Mucosa of stomach (tissue), 1 donor: ENCODE results near the gene TRAF3IP1.

Experiments used
- H3K27me3 ChIP-seq: one replicate; pipeline ENCODE4 v1.7.0; 2013; ENCODE audit warnings: mild to moderate bottlenecking, low read length; ENCODE audit not compliant: control insufficient read depth, insufficient read depth
- H3K36me3 ChIP-seq: one replicate; pipeline ENCODE4 v1.7.0; 2013; ENCODE audit warnings: low read length; ENCODE audit not compliant: control insufficient read depth, insufficient read depth
- H3K4me1 ChIP-seq: one replicate; pipeline ENCODE4 v1.7.0; 2013; ENCODE audit warnings: mild to moderate bottlenecking, low read length; ENCODE audit not compliant: control insufficient read depth, insufficient read depth
- H3K4me3 ChIP-seq: one replicate; pipeline ENCODE4 v1.7.0; 2013; ENCODE audit warnings: low read length
- H3K9ac ChIP-seq: one replicate; pipeline ENCODE4 v1.7.0; 2013; ENCODE audit warnings: mild to moderate bottlenecking, low read length, moderate library complexity
- H3K9me3 ChIP-seq: one replicate; pipeline ENCODE4 v1.7.0; 2013; ENCODE audit warnings: mild to moderate bottlenecking, low read length, moderate library complexity; ENCODE audit not compliant: control insufficient read depth
- donor health status: Pancreatic carcinoma.

TRAF3IP1 gene

DNA sequence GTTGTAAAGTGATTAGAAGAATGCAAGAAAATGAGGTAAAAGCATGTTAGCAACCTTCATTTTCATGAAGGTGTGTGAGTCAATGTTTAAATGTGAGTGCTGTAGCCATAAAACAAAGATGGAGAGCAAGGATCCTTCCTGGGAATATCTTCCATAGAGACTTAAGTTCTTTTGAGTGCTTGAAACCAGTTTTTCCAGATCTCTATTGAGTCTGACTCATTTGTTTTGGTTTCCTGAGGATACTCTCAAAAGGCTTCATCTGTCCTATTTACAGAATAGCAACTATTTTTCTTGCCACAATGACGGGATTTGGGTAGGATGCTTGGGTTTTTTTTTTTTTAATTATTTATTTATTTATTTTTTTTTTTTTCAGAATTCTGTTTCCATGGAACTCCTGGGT is 60.5 kb downstream of the TRAF3IP1 start:
- no peaks in the 10 kb centered on the region for H3K9me3 ChIP-seq
- peaks cover 10% of the 10 kb centered on the region for H3K4me1 ChIP-seq
- H3K9ac ChIP-seq, result no peak overlapping the region
- H3K27me3 ChIP-seq, result no peaks in the 10 kb centered on the region
- no peak overlapping the region for H3K4me3 ChIP-seq
- no peaks in the 10 kb centered on the region for H3K36me3 ChIP-seq

DNA sequence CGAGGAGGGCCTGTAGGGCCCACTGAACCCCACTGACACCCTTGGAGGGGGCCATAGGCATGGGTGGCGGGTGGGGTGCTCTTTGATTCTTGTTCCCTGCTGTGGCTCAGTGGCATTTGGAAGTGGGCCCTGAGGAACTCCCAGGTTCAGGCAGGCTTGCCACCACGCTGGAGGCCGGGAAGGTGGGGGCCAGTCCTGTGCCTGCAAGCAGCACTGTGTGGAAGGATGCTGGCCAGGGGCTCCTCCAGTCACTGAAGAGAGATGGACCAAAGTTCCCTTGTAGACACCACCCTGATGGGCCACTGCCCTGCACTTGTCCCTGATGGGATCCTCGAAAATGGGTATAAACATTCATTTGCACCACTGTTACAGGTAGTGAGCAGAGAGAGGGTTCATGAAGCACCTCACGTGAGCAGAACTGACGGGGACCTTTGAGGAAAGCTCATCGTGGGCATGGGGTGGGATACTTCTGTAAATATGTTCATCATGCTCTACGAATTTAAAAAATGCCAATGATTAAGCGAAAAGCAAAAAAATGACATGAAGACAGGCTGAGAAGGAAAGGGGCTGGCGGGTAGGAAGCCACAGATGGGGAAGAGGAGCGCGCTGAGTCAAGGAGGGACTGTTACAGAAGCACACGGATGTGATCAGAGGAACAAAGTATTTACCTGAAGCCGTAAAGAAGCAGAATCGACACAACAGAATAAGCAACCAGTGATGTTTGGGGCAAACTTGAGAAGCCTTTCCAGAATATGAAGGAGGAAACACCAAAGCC is 61.2 kb downstream of the TRAF3IP1 start:
- H3K36me3 ChIP-seq, result no peaks in the 10 kb centered on the region
- H3K4me3 ChIP-seq, result no peak overlapping the region
- H3K9ac ChIP-seq, result no peak overlapping the region
- peaks cover 10% of the 10 kb centered on the region for H3K4me1 ChIP-seq
- no peaks in the 10 kb centered on the region for H3K9me3 ChIP-seq
- no peaks in the 10 kb centered on the region for H3K27me3 ChIP-seq

DNA sequence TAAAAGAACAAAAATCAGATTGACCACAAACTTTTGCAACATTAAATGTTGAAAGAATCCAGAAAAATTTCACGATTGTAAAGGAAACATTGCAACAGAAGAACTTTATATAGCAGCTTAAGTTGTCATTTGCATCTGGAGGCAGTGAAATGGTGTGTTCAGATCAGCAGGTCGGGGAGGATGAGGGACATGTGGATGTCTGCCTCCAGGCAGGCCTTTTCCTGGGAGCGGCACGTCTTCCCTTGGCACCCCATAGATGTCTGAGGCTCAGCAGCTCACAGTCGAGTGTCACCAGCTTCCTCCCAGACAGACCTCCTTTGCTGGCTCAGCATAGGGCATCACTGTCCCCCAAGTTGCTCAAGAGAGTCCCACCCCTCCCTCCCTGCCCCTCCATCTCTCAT is 62.1 kb downstream of the TRAF3IP1 start:
- Histone ChIP-seq H3K27me3 (no peaks in the 10 kb centered on the region), H3K36me3 (no peaks in the 10 kb centered on the region), H3K4me1 (peaks cover 10% of the 10 kb centered on the region), H3K4me3 (no peak overlapping the region), H3K9ac (no peak overlapping the region), H3K9me3 (no peaks in the 10 kb centered on the region)

DNA sequence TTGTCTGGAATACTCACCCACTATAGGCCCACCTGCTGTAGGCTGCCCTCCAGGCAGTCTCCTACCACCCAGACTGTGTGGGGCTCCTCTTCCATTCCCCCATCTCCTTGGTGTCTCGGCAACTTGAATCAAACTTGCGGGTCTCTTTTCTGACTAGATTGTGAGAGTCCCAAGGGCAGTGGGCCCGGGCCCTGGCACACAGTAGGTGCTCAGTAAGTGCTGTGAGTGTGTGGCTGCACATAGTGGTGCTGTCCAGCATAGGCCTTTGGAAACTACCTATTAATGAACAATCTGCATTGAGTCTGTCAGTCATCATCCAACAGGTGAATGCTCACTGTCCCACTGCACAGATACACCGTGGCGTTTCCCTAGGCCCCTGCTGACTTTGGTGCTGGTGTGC is 62.8 kb downstream of the TRAF3IP1 start:
- no peaks in the 10 kb centered on the region for H3K27me3 ChIP-seq
- no peak overlapping the region for H3K4me3 ChIP-seq
- no peak overlapping the region for H3K9ac ChIP-seq
- H3K9me3 ChIP-seq, result no peaks in the 10 kb centered on the region
- H3K36me3 ChIP-seq, result no peaks in the 10 kb centered on the region
- H3K4me1 ChIP-seq, result peaks cover 10% of the 10 kb centered on the region

DNA sequence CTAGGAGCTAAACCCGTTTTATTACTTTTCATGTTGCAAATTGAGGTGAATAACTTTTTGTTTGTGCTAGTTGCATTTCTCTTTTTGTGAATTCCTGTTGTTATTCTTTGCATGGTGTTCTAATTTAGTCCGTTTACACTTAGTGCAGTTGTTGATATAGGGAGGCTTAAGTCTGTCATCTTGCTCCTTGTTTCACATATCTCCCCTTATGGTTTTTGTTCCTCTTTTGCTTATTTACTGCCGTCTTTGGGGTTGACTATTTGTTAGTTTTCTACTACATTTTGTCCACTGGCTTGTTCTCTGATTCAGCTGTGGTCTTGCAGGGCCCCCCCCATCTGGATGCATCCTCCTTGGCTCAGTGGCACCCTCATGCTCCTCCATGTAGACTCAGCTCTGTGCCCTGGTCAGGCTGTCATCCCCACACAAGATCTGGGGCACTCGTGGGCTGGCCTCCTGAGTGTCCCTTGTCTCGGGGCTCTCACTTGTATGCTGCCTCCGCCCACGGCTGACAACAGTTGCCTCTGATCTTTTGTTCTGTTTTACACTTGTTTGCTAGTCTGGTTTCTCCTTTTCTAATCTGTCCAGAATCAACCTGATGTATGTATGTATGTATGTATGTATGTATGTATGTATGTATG is 63.5 kb downstream of the TRAF3IP1 start:
- Histone ChIP-seq H3K4me1 (peaks cover 10% of the 10 kb centered on the region), H3K4me3 (no peak overlapping the region), H3K27me3 (no peaks in the 10 kb centered on the region), H3K9me3 (no peaks in the 10 kb centered on the region), H3K36me3 (no peaks in the 10 kb centered on the region), H3K9ac (no peak overlapping the region)

DNA sequence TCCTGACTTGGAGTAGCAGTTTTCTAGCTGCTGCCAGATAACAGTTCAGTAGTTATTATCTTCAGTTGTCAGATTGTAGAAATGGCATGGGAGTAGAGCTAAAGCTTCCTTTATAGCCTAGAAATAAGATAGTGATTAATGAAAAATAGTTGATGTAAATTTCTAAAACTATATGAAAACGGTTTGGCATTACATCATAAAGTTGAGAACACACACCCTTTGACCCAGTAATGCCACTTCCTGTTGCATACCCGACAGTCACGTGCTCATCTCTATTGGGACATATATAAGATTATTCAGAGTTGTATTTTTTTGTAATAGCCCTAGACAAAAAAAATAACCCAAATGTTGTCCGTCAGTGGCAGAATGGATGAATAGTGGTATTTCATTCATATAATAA is 67.0 kb downstream of the TRAF3IP1 start:
- Histone ChIP-seq H3K9ac (no peak overlapping the region), H3K4me1 (peaks cover 8% of the 10 kb centered on the region), H3K4me3 (no peak overlapping the region), H3K36me3 (no peaks in the 10 kb centered on the region), H3K9me3 (no peaks in the 10 kb centered on the region), H3K27me3 (no peaks in the 10 kb centered on the region)

DNA sequence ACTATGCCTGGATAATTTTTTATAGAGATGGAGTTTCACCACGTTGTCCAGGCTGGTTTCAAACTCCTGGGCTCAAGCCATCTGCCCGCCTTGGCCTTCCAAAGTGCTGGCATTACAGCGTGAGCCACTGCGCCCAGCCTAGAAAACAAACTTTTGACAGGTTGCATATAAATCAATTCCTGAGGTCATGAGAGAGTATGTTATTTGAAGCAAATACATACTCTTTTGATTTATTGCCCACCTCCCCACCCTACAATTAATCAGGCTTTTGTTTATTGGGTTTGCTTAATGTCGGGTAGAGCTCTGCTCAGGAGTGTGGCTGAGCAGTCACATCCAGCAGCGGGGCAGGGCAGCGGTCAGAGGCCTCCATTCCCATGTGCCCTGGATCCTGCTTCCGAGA is 68.5 kb downstream of the TRAF3IP1 start:
- H3K9ac ChIP-seq, result no peak overlapping the region
- no peaks in the 10 kb centered on the region for H3K36me3 ChIP-seq
- peaks cover 8% of the 10 kb centered on the region for H3K4me1 ChIP-seq
- H3K4me3 ChIP-seq, result no peak overlapping the region
- H3K9me3 ChIP-seq, result no peaks in the 10 kb centered on the region
- no peaks in the 10 kb centered on the region for H3K27me3 ChIP-seq

DNA sequence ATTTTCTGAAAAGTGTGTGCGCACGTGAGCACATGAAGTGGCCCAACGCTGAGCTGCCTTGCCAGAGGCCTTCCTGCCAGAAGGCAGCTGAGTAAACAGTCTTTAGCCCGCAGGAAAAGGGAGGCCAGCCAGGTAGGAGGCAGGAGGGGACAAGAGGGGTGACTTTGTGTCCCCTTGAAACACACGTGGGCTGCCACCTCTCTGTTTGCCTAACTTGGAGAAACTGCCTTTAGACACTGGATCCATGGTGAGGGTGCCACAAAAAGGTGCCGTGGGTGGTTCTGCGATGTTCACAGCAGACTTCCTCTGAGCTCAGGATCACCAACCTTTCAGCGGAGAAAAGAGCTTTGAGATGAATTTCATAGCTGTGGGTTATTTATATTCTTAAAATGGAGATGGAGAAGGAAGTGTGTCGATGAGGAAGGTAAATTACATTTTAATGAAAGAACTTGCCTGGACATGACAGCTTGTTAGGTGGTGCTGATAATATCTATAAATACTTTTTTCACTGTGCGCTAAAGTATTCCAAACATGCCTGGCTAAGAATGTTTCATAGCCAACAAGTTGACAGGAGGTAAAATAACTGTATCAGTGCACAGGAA is 69.8 kb downstream of the TRAF3IP1 start:
- Histone ChIP-seq H3K9ac (no peak overlapping the region), H3K4me3 (no peak overlapping the region), H3K4me1 (peaks cover 8% of the 10 kb centered on the region), H3K27me3 (no peaks in the 10 kb centered on the region), H3K36me3 (no peaks in the 10 kb centered on the region), H3K9me3 (no peaks in the 10 kb centered on the region)

DNA sequence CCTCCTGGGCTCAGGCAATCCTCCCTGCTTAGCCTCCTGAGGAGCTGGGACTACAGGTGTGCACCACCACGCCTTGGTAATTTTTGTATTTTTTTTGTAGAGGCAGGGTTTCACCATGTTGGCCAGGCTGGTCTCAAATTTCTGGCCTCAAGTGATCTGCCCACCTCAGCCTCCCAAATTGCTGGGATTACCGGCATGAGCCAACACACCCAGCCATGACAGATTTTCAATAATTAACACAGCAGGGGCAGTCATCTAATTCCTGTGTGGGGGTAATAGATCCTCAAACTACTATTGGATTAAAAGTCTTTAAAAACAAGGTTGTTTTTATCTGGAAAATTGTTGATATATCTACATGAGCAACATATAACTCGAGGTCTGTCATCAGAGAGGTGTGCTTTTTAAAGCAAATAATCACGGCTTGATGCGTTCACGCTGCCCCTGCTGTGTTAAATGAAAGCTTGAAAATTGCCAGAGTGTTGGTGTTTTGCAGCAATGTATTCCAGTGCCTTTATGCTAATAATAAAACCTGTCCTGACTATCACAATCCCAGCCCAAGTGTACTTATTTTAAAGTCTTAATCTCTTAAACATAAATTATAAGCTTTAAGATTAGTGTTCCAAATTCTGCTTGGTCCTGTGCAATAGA is 70.8 kb downstream of the TRAF3IP1 start:
- H3K9me3 ChIP-seq, result no peaks in the 10 kb centered on the region
- peaks cover 8% of the 10 kb centered on the region for H3K4me1 ChIP-seq
- H3K27me3 ChIP-seq, result no peaks in the 10 kb centered on the region
- no peak overlapping the region for H3K4me3 ChIP-seq
- no peaks in the 10 kb centered on the region for H3K36me3 ChIP-seq
- no peak overlapping the region for H3K9ac ChIP-seq

DNA sequence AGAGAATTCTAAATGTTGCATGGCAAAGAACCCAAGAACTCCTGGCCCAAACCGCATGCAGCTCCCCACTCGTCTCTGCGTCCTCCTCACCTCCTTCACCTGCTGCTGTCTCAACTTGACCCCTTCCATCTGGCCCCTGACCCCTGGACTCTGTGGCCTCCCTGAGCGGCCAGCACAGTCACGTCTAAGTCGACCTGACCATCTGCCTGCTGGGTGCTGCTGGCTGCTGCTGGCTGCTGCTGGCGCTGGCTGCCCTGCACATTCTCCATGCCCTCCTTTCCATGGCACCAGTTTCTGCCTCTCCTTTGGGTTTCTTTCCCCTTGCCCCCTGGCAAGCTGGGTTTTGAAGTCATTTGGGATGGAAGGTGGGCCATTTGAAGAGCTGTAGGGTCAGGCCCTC is 76.3 kb downstream of the TRAF3IP1 start:
- no peak overlapping the region for H3K9ac ChIP-seq
- no peaks in the 10 kb centered on the region for H3K9me3 ChIP-seq
- no peaks in the 10 kb centered on the region for H3K4me1 ChIP-seq
- no peaks in the 10 kb centered on the region for H3K36me3 ChIP-seq
- H3K27me3 ChIP-seq, result no peaks in the 10 kb centered on the region
- no peak overlapping the region for H3K4me3 ChIP-seq

DNA sequence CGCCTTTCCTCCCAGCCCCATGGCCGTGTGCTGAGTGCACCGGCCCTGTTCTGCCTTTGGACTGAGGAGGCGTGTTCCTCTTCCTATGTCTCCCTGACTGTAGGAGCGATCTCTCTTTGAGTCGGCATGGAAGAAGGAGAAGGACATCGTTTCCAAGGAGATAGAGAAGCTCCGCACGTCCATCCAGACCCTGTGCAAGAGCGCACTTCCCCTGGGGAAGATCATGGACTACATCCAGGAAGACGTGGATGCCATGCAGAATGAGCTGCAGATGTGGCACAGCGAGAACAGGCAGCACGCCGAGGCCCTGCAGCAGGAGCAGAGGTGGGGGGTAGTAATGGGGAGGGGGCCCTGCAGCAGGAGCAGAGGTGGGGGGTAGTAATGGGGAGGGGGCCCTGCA is 77.0 kb downstream of the TRAF3IP1 start:
- Histone ChIP-seq H3K36me3 (no peaks in the 10 kb centered on the region), H3K9ac (no peak overlapping the region), H3K4me3 (no peak overlapping the region), H3K27me3 (no peaks in the 10 kb centered on the region), H3K9me3 (no peaks in the 10 kb centered on the region), H3K4me1 (no peaks in the 10 kb centered on the region)

DNA sequence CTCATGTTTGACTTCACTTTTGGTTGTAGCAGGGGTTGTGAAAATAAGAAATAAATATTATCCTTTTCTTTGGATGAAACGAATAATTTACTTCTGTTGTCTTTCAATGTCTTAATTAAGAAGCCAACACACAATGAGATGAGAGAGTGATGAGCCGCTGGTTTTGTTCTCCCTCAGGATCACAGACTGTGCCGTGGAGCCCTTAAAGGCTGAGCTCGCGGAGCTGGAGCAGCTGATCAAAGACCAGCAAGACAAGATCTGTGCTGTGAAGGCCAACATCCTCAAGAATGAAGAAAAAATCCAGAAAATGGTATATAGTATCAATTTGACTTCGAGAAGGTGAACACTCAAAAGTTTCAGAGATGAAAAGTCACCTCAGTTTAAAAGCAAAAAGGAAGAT is 78.3 kb downstream of the TRAF3IP1 start:
- H3K4me1 ChIP-seq, result no peaks in the 10 kb centered on the region

More for the DNA sequence above, 78.3 kb downstream of the TRAF3IP1 start:
- Histone ChIP-seq H3K9ac (no peak overlapping the region), H3K4me3 (no peak overlapping the region), H3K36me3 (no peaks in the 10 kb centered on the region), H3K9me3 (no peaks in the 10 kb centered on the region), H3K27me3 (no peaks in the 10 kb centered on the region)
